ENCODE results near the gene FCHSD2. TPM values are rescaled to one million over a fixed set of nuclear protein-coding genes. Genes with fewer than 3 reads are reported as not detected.

The FCHSD2 gene
- total and polyA plus RNA-seq, 2 of the 13 experiments (the other 11 are each of a cell fraction or from before 2014, with no cell fraction given): 20.5 to 24.8 TPM

DNA sequence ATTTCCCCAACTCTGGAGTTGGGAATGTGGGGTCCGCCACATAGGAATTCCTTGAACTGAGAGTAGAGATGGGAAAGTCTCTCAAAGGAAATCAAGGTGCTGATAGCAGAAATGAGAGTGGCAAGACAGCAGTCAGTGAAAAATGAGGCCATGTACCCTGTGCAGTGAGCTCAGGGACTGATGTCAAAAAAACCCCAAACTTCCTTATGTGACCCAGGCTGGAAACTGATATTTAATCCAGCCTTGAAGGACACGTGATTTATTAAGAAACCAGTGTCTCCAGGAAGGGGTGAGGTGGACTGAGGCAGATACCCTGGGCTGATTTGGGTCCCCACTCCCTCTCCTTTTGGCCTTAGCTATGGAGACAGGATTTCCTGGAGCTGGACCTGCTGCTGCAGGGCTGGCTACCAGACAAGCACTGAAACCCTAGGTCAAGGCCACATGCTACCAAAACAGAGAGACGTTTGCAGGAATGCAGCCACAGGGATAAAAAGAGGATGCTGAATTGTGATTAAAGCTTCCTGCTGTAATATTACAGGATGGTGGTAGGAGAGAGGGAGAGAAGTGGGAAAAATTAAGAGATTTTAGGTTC lies 25.3 kb upstream of the FCHSD2 start (continued):
- TF ChIP-seq SP2 (CRISPR knock-in tag; IDR thresholded peaks at IDR 0.05) (no peak), FUBP1 (CRISPR knock-in tag; IDR thresholded peaks at IDR 0.05; ENCODE audit: borderline replicate concordance) (no peak), TEAD3 (CRISPR knock-in tag; optimal IDR thresholded peaks at IDR 0.05; ENCODE audit: borderline replicate concordance) (peak; percentile 86), MIER2 (CRISPR knock-in tag; IDR thresholded peaks at IDR 0.05) (no peak), ZNF558 (CRISPR knock-in tag; IDR thresholded peaks at IDR 0.05; ENCODE audit: borderline replicate concordance) (no peak), REST (IDR thresholded peaks at IDR 0.05; ENCODE audit: borderline replicate concordance in 1 of 2, low read depth in 1 of 2, low read length in 2 of 2) (no peak), SOX13 (IDR thresholded peaks at IDR 0.05) (no peak), SOX13 (CRISPR knock-in tag; conservative IDR thresholded peaks at IDR 0.05 in 1 of 2, IDR thresholded peaks at IDR 0.05 in 1 of 2) (peak in 1 of 2 experiments; percentile 27; a peak in 1 of 4 replicates), MED1 (CRISPR knock-in tag; IDR thresholded peaks at IDR 0.05) (0 out of 2 replicates have a peak, but pooled peaks have one; percentile 34), ZNF619 (CRISPR knock-in tag; IDR thresholded peaks at IDR 0.05) (0 out of 2 replicates have a peak, but pooled peaks have one; percentile 23), IKZF1 (IDR thresholded peaks at IDR 0.05) (no peak), THRA (CRISPR knock-in tag; IDR thresholded peaks at IDR 0.05; ENCODE audit: borderline replicate concordance) (peak; percentile 35; the same call in 1 of the 2 replicates), HDAC2 (CRISPR knock-in tag; IDR thresholded peaks at IDR 0.05) (peak; percentile 48; the same call in 1 of the 2 replicates), BCL6 (CRISPR knock-in tag; IDR thresholded peaks at IDR 0.05) (peak; percentile 76)
- TF ChIP-seq, protein P1, sequence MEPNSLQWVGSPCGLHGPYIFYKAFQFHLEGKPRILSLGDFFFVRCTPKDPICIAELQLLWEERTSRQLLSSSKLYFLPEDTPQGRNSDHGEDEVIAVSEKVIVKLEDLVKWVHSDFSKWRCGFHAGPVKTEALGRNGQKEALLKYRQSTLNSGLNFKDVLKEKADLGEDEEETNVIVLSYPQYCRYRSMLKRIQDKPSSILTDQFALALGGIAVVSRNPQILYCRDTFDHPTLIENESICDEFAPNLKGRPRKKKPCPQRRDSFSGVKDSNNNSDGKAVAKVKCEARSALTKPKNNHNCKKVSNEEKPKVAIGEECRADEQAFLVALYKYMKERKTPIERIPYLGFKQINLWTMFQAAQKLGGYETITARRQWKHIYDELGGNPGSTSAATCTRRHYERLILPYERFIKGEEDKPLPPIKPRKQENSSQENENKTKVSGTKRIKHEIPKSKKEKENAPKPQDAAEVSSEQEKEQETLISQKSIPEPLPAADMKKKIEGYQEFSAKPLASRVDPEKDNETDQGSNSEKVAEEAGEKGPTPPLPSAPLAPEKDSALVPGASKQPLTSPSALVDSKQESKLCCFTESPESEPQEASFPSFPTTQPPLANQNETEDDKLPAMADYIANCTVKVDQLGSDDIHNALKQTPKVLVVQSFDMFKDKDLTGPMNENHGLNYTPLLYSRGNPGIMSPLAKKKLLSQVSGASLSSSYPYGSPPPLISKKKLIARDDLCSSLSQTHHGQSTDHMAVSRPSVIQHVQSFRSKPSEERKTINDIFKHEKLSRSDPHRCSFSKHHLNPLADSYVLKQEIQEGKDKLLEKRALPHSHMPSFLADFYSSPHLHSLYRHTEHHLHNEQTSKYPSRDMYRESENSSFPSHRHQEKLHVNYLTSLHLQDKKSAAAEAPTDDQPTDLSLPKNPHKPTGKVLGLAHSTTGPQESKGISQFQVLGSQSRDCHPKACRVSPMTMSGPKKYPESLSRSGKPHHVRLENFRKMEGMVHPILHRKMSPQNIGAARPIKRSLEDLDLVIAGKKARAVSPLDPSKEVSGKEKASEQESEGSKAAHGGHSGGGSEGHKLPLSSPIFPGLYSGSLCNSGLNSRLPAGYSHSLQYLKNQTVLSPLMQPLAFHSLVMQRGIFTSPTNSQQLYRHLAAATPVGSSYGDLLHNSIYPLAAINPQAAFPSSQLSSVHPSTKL (CRISPR knock-in tag; IDR thresholded peaks at IDR 0.05): peak; percentile 54
